Heart left ventricle (tissue), 13 donors: ENCODE results near the gene FBXW4.

Source experiments
- CTCF ChIP-seq, 12 donors: fragments of 200-600 bp; sonication (generic) in 4 of 12; IDR thresholded peaks; one replicate each; pipeline versions ENCODE4 v1.5.0 to v1.8.0; 2018 to 2022; ENCODE audit warnings: antibody characterized with exemption in 12 of 12, mild to moderate bottlenecking in 5 of 12
- POLR2A ChIP-seq, 2 donors: fragments of 450-650 bp; IDR thresholded peaks; one replicate each; pipeline ENCODE4 v1.6.1; 2017; ENCODE audit warnings: antibody characterized with exemption in 2 of 2, mild to moderate bottlenecking in 2 of 2, moderate library complexity in 2 of 2
- donor health status: ischemic (EF 13 %, LVEDD 7.1; RV severe dilation, severe dysfunction).
- donor health status: DM: no; HTN: yes; CAD: no.
- donor health status: DM: no; HTN: no; CAD: no.
- donor health status: ischemic (EF 25% LVEDD 6.9; RV normal size, moderate dysfunction).
- donor health status: ischemic (EF 25% LVEDD 5.7; RV mildly dilated, moderate dysfunction).
- donor health status: ischemic (EF 35%, LVEDD 5.7; RV mildly dilated, moderate dysfunction).
- donor health status: nonischemic (EF 11% LVEDD 7.7; RV severe dilation, severe dysfunction).
- donor health status: DM: yes; HTN: yes; CAD: no.
- donor health status: PGD.
- donor health status: ischemic (EF 29% LVEDD 5.4; RV normal size, mild dysfunction).
- donor health status: nonischemic (EF 23%, LVEDD 6.1; RV moderate dilation, normal function).

- TF ChIP-seq CTCF (IDR thresholded peaks at IDR 0.05) (no peak), POLR2A (IDR thresholded peaks at IDR 0.05) (no peak)
Measured at GRCh38 chr10:101573885-101574753, 120.9 kb downstream of the FBXW4 start.
